LNCaP clone FGC (cell line): ENCODE data around the gene PPFIBP1.

Source experiments
- DNase-seq: peaks from one replicate; pipeline ENCODE4 v3.0.0-alpha.2; 2011; ENCODE audit warnings: low read depth
- H3K4me3 ChIP-seq: 2 replicates; pipeline ENCODE4 v1.5.1; 2011; ENCODE audit warnings: mild to moderate bottlenecking, low read depth, low read length, control low read depth
- TF ChIP-seq, protein P1 (sequence below): IDR thresholded peaks from 2 replicates; pipeline ENCODE4 v1.5.1; 2012; ENCODE audit warnings: mild to moderate bottlenecking; ENCODE audit not compliant: control insufficient read depth, insufficient read depth; ENCODE audit errors: extremely low read depth

The PPFIBP1 gene

DNA sequence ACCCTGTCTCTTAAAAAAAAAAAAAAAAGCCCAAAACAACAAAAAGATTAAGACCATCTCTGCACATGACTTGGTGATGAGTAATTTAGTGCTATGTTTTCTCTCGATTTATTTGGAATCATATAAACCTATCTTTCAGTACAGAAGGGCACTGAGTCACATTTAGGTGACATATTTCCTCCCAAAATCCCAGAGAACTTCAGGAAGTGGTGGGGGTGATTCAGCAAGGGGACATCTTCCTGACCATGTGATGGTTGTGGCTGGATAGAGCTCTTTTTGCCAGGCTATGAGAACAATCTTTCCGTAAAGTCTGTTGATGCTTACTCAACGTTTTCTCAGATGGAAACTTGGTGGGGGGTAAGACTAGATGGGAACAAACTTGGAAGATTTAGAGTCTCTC, 50.0 kb downstream of the PPFIBP1 start:
- DNase-seq, result no peak
- no peak overlapping the region for H3K4me3 ChIP-seq
- TF ChIP-seq, protein P1, sequence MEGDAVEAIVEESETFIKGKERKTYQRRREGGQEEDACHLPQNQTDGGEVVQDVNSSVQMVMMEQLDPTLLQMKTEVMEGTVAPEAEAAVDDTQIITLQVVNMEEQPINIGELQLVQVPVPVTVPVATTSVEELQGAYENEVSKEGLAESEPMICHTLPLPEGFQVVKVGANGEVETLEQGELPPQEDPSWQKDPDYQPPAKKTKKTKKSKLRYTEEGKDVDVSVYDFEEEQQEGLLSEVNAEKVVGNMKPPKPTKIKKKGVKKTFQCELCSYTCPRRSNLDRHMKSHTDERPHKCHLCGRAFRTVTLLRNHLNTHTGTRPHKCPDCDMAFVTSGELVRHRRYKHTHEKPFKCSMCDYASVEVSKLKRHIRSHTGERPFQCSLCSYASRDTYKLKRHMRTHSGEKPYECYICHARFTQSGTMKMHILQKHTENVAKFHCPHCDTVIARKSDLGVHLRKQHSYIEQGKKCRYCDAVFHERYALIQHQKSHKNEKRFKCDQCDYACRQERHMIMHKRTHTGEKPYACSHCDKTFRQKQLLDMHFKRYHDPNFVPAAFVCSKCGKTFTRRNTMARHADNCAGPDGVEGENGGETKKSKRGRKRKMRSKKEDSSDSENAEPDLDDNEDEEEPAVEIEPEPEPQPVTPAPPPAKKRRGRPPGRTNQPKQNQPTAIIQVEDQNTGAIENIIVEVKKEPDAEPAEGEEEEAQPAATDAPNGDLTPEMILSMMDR, result no peak

DNA sequence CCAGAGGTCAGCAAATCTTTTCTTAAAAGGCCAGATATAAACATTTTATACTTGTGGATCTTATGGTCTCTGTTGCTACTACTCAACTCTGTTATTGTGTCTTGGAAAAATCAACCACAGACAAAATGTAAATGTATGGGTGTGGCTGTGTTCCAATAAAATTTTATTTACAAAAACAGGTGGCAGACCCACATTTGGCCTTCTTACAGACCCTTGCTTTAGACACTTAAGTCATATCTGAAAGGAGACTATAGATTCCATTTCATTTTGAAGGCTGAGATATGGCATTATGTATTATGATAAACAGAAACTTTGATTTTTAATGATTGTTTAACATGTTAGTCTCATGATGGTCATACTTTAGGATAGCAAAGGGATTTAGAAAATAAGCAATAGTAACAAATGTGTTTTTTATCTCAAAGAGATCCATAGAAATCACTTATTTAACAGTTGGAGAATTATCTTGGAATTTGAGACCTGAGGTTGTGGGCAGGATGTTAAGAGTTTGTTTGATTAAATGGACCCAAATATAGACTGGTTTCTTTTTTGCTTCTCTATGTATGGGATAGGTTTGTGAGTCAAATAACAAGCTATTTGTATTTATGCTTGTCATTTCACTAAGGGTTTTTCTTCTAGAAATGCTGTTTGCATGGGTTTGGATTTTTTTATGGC, 51.2 kb downstream of the PPFIBP1 start:
- H3K4me3 ChIP-seq, result no peak overlapping the region
- TF ChIP-seq, protein P1, result no peak
- DNase-seq, result no peak

DNA sequence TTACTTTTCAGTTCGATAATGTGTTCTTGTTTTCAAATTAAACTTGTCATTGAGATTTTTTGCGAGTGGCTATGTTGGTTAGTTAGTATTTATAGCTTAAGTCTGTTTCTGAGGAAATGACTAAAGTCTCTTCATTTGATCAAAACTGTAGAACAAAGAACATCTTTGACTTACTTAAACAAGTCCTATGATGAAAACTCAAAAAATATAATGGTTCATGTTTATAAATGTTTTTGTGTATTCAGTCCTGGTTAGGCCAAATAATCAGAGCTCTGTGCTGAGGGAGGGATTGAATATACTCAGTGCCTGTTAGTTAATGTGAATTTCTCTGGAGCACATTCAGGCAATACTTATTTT, 51.7 kb downstream of the PPFIBP1 start:
- no peak overlapping the region for H3K4me3 ChIP-seq
- TF ChIP-seq, protein P1, result no peak
- no peak for DNase-seq

DNA sequence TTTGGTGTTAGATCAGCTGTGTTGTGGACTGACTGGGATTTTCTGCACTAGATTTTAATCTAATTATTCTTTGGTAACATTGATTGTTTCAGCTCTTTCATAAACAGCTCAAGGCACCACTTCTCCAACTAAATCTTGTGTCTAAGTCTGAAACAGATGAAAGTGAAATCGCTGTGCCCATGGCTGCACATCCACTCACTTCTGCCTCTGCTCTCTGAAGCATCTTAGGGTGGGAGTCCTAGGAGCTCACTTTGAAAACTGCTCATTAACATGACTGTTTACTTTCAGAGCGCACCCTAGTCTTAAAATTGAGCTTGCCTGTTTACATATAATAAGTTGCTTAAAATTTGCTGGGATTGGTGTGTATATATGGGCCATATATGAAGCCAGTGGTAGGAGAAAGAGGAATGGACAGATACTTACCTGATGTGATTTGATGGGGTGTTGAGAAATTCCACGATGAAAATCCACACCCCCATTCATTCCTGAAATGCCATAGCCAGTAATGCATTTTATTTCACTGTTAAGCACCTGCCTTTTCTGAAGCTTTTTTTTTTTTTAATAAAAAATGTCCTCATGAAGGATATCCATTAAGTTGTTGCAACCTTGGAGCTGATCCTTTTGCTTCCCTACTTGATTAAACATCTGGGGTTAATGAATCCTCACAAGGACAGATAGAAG, 52.8 kb downstream of the PPFIBP1 start:
- H3K4me3 ChIP-seq, result no peak overlapping the region
- TF ChIP-seq, protein P1, result no peak
- no peak for DNase-seq

DNA sequence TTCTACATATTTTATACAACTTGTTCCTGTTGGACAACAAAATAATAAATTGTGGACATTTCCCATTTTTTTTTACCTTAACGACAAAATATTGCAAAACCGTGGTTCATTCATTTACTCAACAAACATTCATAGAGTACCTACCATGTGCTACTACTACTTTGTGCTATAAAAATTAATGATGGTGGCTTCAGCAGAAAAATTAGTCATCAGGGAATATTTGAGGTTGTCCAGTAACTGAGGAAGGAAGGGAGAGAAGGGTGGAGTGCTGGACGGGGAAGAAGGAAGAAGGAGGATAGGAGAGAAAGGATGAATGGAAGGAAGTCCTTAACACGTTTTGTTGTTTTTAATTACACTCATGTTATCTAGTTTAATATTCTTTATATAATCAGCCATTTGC, 53.7 kb downstream of the PPFIBP1 start:
- DNase-seq, result no peak
- no peak overlapping the region for H3K4me3 ChIP-seq
- TF ChIP-seq, protein P1, result no peak

DNA sequence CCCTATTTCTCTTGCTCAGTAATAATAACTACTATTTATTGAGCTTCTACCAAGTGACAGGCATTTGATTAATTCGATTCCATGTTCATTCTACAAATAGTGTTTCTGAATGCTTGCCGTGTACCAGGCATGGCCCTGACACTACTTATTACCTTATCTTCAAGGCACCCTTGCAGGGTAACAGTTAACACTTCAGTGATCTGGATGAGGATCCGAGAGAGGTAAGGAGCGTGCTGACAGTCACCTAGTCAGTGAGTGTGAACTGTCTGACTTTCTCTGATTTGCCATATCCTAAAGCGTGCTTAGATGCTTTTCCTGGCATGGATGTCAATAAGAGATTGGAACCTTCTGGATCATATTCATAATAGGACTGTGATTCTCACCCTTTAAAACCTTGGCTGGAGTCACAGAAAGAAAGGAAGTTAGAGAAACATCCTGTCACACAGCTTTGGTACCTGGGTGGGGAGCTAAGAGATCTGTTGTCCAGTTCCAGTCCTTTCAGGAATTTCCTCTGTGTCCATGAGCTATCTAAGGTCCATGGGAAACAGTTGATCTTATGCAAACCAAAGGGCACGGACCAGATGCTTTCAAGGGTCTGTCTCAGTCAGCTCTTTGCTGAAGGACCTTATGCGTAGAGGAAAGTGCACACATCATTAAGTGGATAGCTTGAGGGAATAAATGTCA, 54.8 kb downstream of the PPFIBP1 start:
- TF ChIP-seq, protein P1, result no peak
- no peak overlapping the region for H3K4me3 ChIP-seq
- DNase-seq, result no peak
